GM18873 (cell line): Measurements from ENCODE around the gene SEMA4C.

Experiments
- ATAC-seq: cut with Tn5 transposase; IDR thresholded peaks from one replicate; pipeline ENCODE4 v1.9.1; 2021; ENCODE audit warnings: mild to moderate bottlenecking, moderate library complexity, moderate number of reproducible peaks; ENCODE audit not compliant: unreplicated experiment, low FRiP score

SEMA4C gene

GRCh38 chr2:96826546-96827278, 43.2 kb downstream of the SEMA4C start:
- ATAC-seq = no peak

- no peak for ATAC-seq
Observed at GRCh38 chr2:96825057-96825456, 44.8 kb downstream of the SEMA4C start.

GRCh38 chr2:96824079-96824870, 45.6 kb downstream of the SEMA4C start:
- no peak for ATAC-seq

- no peak for ATAC-seq
Observed at GRCh38 chr2:96823198-96823597, 46.7 kb downstream of the SEMA4C start.

GRCh38 chr2:96822786-96823185, 47.1 kb downstream of the SEMA4C start:
- no peak for ATAC-seq

GRCh38 chr2:96821113-96821675, 48.7 kb downstream of the SEMA4C start:
- ATAC-seq = no peak

- ATAC-seq = no peak
Observed at GRCh38 chr2:96819876-96820511, 49.9 kb downstream of the SEMA4C start.

- no peak for ATAC-seq
Observed at GRCh38 chr2:96819128-96819875, 50.6 kb downstream of the SEMA4C start.

GRCh38 chr2:96817882-96818281, 52.0 kb downstream of the SEMA4C start:
- no peak for ATAC-seq

- peak; percentile 3 for ATAC-seq
Observed at GRCh38 chr2:96816836-96817702, 52.8 kb downstream of the SEMA4C start.

GRCh38 chr2:96816127-96816835, 53.6 kb downstream of the SEMA4C start, which contains the start of gene CNNM3:
Gene CNNM3, plus strand, starts transcription at chr2:96816268. Its CDS starts 10 bp downstream, at chr2:96816278.
- peak; percentile 73 for ATAC-seq

GRCh38 chr2:96815326-96816126, 54.4 kb downstream of the SEMA4C start:
- ATAC-seq = peak; percentile 7

- no peak for ATAC-seq
Observed at GRCh38 chr2:96813656-96814055, 56.2 kb downstream of the SEMA4C start.

GRCh38 chr2:96811917-96812316, 58.0 kb downstream of the SEMA4C start:
- no peak for ATAC-seq

GRCh38 chr2:96810783-96811192, 59.1 kb downstream of the SEMA4C start:
- ATAC-seq = no peak

GRCh38 chr2:96809951-96810782, 59.7 kb downstream of the SEMA4C start:
- no peak for ATAC-seq
